DOHH2 (cell line): Measurements from ENCODE around the gene TMTC2.

Experiments
- EZH2phosphoT487 ChIP-seq: fragments of 200-600 bp; sonication (generic); IDR thresholded peaks from 2 replicates; pipeline ENCODE4 v1.6.1; 2017; ENCODE audit warnings: borderline replicate concordance, mild to moderate bottlenecking, antibody characterized with exemption, low read length, moderate library complexity, mixed read lengths
- TF ChIP-seq, protein P1 (sequence below): fragments of 200-600 bp; sonication (generic); IDR thresholded peaks from one replicate; pipeline ENCODE4 v1.5.1; 2014; ENCODE audit warnings: antibody characterized with exemption, mild to moderate bottlenecking, low read depth, low read length; ENCODE audit not compliant: poor library complexity, severe bottlenecking

DNA sequence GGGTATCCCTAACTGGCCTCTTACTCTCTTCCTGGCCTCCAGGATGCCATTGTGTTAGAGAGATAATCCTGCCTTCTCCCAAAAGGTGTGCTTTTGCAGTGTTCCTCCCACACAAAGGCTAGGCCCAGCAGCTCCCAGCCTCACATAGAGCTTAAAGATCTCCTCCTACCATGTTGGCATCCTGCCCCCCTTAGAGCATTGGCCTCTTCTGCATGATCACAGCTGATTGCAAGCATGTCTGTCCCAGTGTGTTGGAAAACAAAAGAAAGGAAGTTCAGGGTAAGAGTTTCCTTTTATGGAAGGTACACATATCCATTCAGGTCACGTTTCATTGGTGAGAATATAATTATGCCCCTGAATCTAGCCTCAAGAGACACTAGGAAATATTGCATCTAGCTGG is 405.4 kb downstream of the TMTC2 start:
- TF ChIP-seq, protein P1, sequence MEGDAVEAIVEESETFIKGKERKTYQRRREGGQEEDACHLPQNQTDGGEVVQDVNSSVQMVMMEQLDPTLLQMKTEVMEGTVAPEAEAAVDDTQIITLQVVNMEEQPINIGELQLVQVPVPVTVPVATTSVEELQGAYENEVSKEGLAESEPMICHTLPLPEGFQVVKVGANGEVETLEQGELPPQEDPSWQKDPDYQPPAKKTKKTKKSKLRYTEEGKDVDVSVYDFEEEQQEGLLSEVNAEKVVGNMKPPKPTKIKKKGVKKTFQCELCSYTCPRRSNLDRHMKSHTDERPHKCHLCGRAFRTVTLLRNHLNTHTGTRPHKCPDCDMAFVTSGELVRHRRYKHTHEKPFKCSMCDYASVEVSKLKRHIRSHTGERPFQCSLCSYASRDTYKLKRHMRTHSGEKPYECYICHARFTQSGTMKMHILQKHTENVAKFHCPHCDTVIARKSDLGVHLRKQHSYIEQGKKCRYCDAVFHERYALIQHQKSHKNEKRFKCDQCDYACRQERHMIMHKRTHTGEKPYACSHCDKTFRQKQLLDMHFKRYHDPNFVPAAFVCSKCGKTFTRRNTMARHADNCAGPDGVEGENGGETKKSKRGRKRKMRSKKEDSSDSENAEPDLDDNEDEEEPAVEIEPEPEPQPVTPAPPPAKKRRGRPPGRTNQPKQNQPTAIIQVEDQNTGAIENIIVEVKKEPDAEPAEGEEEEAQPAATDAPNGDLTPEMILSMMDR = no peak
- TF ChIP-seq EZH2phosphoT487 = no peak
